ENCODE measurements around the gene YDJC. TPM values are rescaled to one million over a fixed set of nuclear protein-coding genes. Genes with fewer than 3 reads are reported as not detected.
A peak's percentile ranks its signal among the peaks of the same experiment; 100 is the strongest.
"Not testable (repeated sequence)": the region's sequence is repeated elsewhere in the genome, so short reads cannot be mapped to it uniquely, and the experiment has no call there.

The YDJC gene, protein sequence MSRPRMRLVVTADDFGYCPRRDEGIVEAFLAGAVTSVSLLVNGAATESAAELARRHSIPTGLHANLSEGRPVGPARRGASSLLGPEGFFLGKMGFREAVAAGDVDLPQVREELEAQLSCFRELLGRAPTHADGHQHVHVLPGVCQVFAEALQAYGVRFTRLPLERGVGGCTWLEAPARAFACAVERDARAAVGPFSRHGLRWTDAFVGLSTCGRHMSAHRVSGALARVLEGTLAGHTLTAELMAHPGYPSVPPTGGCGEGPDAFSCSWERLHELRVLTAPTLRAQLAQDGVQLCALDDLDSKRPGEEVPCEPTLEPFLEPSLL
- 19.0 and 21.4 TPM in 2 replicates for total RNA-seq
- long read RNA-seq, partial matches to known transcripts = 1 of 8 reads
- long read RNA-seq, other reads (novel, unspliced or antisense) = 4 of 8 reads

DNA sequence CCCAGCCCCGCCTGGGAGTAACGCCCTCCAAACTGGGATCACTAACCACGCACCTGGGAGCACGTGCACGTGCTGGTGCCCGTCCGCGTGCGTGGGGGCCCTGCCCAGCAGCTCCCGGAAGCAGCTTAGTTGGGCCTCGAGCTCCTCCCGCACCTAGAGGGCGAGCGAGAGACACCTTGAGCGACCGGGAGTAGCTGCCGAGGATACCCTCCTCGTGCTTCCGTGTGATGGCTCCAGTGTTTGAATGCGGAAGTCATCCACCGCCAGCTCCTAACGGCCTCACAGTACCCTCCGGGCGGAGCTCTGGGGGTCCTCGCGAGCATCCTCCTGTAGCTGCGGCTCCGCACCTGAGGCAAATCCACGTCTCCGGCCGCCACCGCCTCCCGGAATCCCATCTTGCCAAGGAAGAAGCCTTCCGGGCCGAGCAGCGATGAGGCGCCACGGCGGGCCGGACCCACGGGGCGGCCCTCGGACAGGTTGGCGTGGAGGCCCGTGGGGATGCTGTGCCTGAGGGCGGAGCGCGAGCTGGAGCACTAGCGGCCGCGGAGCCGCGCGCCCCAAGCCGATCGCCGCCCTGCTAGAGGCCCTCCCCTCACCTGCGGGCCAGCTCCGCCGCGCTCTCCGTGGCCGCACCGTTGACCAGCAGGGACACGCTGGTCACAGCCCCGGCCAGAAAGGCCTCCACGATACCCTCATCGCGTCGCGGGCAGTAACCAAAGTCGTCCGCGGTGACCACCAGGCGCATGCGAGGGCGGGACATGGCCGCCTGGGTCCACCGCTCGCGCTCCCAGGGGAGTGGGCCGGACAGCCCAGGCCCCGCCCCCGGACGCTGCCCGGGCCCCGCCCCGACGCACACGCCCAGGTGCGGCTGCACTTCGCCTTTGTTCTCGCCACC, at the start of gene YDJC:
Gene YDJC (minus strand): TSS at position 768 of the 895 bp plus-strand sequence. CDS start 8 bp downstream, at position 760.
- Mint-ChIP-seq H3K4me1 (ENCODE audit: low read depth) (peaks cover 2% of the 10 kb centered on the region), H3K9me3 (ENCODE audit: low read depth) (no peaks in the 10 kb centered on the region), H3K36me3 (ENCODE audit: insufficient read depth) (peaks cover 12% of the 10 kb centered on the region), H3K27ac (peak within 1 kb of the TSS; percentile 94), H3K27me3 (no peaks in the 10 kb centered on the region), H3K4me3 (ENCODE audit: low read depth) (peak within 1 kb of the TSS; percentile 87)
- DNase-seq (ENCODE audit: low spot score, unreplicated experiment) = peak; percentile 95
- TF ChIP-seq CTCF (IDR thresholded peaks at IDR 0.05; ENCODE audit: unreplicated experiment) = peak; percentile 88

GRCh38 chr22:21679383-21679782, 49.6 kb upstream of the YDJC start:
- Mint-ChIP-seq H3K4me3 (ENCODE audit: low read depth) (no peak overlapping the region), H3K4me1 (ENCODE audit: low read depth) (no peaks in the 10 kb centered on the region), H3K36me3 (ENCODE audit: insufficient read depth) (peaks cover 32% of the 10 kb centered on the region), H3K27ac (no peak overlapping the region), H3K27me3 (no peaks in the 10 kb centered on the region), H3K9me3 (ENCODE audit: low read depth) (no peaks in the 10 kb centered on the region)
- TF ChIP-seq CTCF (IDR thresholded peaks at IDR 0.05; ENCODE audit: unreplicated experiment) = no peak
- no peak for DNase-seq (ENCODE audit: low spot score, unreplicated experiment)

GRCh38 chr22:21678842-21679241, 49.0 kb upstream of the YDJC start:
- not testable (repeated sequence) for H3K9me3 Mint-ChIP-seq (ENCODE audit: low read depth); H3K4me1 Mint-ChIP-seq (ENCODE audit: low read depth); DNase-seq (ENCODE audit: low spot score, unreplicated experiment); H3K27ac Mint-ChIP-seq; H3K4me3 Mint-ChIP-seq (ENCODE audit: low read depth); H3K27me3 Mint-ChIP-seq
- H3K36me3 Mint-ChIP-seq (ENCODE audit: insufficient read depth) = peaks cover 35% of the 10 kb centered on the region

DNA sequence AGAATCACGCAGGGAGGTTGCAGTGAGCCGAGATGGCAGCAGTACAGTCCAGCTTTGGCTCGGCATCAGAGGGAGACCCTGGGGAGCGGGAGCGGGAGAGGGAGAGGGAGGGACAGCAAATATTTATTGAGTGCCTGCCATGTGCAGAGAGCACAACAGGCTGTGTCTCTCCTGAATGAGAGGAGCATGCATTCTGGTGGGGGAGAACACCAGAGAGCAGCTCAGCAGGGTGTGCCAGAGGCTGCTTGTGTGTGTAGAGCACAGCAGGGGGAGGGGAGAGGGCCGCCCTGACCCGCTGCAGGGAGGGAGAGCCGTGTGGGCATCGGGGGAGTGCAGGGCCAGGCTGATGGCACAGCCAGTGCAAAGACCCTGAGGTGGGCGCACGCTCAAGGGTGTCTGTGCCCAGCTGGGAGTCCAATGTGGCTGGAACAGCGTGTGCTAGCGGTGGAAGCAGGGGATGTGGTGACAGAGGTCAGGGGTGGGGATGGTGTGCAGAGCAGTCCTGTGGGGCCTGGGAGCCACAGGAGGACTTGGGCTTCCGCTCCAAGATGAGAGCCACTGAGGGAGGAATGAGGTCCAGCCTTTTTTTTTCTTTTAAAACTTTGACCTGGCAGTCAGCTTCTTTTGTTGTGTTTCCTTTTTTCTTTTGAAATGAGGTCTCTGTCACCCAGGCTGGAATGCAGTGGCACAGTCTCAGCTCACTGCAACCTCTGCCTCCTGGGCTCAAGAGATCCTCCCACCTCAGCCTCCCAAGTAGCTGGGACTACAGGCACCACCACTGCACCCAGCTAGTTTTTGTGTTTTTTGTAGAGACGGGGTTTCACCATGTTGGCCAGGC, 48.0 kb upstream of the YDJC start:
- Mint-ChIP-seq H3K27me3 (no peaks in the 10 kb centered on the region), H3K4me1 (ENCODE audit: low read depth) (no peaks in the 10 kb centered on the region), H3K9me3 (ENCODE audit: low read depth) (no peaks in the 10 kb centered on the region), H3K36me3 (ENCODE audit: insufficient read depth) (peaks cover 34% of the 10 kb centered on the region), H3K27ac (no peak overlapping the region), H3K4me3 (ENCODE audit: low read depth) (no peak overlapping the region)
- no peak for TF ChIP-seq CTCF (IDR thresholded peaks at IDR 0.05; ENCODE audit: unreplicated experiment)
- no peak for DNase-seq (ENCODE audit: low spot score, unreplicated experiment)

DNA sequence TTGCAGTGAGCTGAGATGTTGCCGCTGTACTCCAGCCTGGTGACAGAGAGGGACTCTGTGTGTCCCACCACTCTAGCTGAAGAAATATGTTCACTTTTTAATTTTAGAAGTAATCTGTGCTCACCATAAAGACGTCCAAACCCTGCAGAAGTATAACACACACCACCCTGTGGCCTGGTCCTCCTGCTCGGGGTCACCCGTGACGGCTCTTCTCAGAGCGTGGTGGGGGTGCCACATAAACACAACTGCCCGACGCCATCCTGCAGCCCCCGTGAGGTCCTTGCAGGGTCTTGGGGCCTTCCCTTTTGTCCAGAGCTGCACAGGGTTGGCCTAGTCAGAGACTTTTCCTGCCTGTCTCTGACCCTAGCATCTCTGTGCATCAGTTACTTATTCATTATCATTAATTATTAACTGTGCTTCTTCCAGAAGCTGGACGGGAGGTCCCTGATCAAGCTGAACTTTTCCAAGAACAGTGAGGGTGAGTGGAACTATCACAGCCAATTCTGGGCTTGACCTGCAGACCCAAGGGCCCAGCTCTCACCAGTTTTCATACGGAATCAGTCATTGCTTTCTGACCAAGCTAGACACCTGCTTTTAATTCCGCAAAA, 44.9 kb upstream of the YDJC start:
- Mint-ChIP-seq H3K36me3 (ENCODE audit: insufficient read depth) (peaks cover 39% of the 10 kb centered on the region), H3K4me1 (ENCODE audit: low read depth) (no peaks in the 10 kb centered on the region), H3K27ac (no peak overlapping the region), H3K27me3 (no peaks in the 10 kb centered on the region), H3K9me3 (ENCODE audit: low read depth) (no peaks in the 10 kb centered on the region), H3K4me3 (ENCODE audit: low read depth) (no peak overlapping the region)
- no peak for DNase-seq (ENCODE audit: low spot score, unreplicated experiment)
- no peak for TF ChIP-seq CTCF (IDR thresholded peaks at IDR 0.05; ENCODE audit: unreplicated experiment)
